ENCODE data around the gene IL21R. TPM values are rescaled to one million over a fixed set of nuclear protein-coding genes. Genes with fewer than 3 reads are reported as not detected.
A peak's percentile ranks its signal among the peaks of the same experiment; 100 is the strongest.

The IL21R gene
- 0.98 TPM for total RNA-seq

GRCh38 chr16:27401768-27402568, at the start of gene IL21R:
Gene IL21R (plus strand): TSS chr16:27402174. CDS start chr16:27430072, 27,898 bp downstream.
- intact Hi-C loops (cut with DNase I), result no loop called here
- H3K9me3 ChIP-seq, result no peaks in the 10 kb centered on the region
- peak in 1 of 2 donors; percentile 93 for DNase-seq (ENCODE audit: extremely low spot score in 2 of 2)
- no peaks in the 10 kb centered on the region for H3K36me3 ChIP-seq
- peaks cover 19% of the 10 kb centered on the region for H3K4me1 ChIP-seq
- peak in 1 of 2 donors; percentile 63 for TF ChIP-seq POLR2AphosphoS5 (IDR thresholded peaks at IDR 0.05; ENCODE audit: insufficient read depth in 1 of 2, low read depth in 1 of 2)
- TF ChIP-seq POLR2A (IDR thresholded peaks at IDR 0.05), result no peak
- no peaks in the 10 kb centered on the region for H3K27me3 ChIP-seq
- H3K27ac ChIP-seq, result no peak within 1 kb of the TSS
- H3K4me3 ChIP-seq, result peak within 1 kb of the TSS in 1 of 2 donors; percentile 15

- Histone ChIP-seq H3K36me3 (peaks cover 0 to 76% of the 10 kb centered on the region in 2 donors), H3K27ac (no peak overlapping the region)
Measured at GRCh38 chr16:27353853-27354252, 48.1 kb upstream of the IL21R start.

GRCh38 chr16:27355610-27356009, 46.4 kb upstream of the IL21R start:
- peak in 1 of 3 experiments; percentile 13 for TF ChIP-seq CTCF (IDR thresholded peaks at IDR 0.05)
- no peak for TF ChIP-seq POLR2A (IDR thresholded peaks at IDR 0.05)
- H3K36me3 ChIP-seq, result peaks cover 0 to 71% of the 10 kb centered on the region in 2 donors
- DNase-seq (ENCODE audit: extremely low spot score in 2 of 2), result no peak
- H3K27me3 ChIP-seq, result no peaks in the 10 kb centered on the region
- no peaks in the 10 kb centered on the region for H3K4me1 ChIP-seq
- intact Hi-C loops (cut with DNase I), result no loop called here
- no peak overlapping the region for H3K27ac ChIP-seq
- H3K4me3 ChIP-seq, result no peak overlapping the region
- H3K9me3 ChIP-seq, result no peaks in the 10 kb centered on the region

More at GRCh38 chr16:27353853-27354252, 48.1 kb upstream of the IL21R start:
- Histone ChIP-seq H3K4me1 (no peaks in the 10 kb centered on the region), H3K27me3 (no peaks in the 10 kb centered on the region), H3K4me3 (no peak overlapping the region), H3K9me3 (no peaks in the 10 kb centered on the region)
- no peak for DNase-seq (ENCODE audit: extremely low spot score in 2 of 2)
- intact Hi-C loops (cut with DNase I), result no loop called here
- TF ChIP-seq POLR2AphosphoS5 (IDR thresholded peaks at IDR 0.05; ENCODE audit: insufficient read depth in 1 of 2, low read depth in 1 of 2) (no peak), CTCF (IDR thresholded peaks at IDR 0.05) (no peak), POLR2A (IDR thresholded peaks at IDR 0.05) (no peak)

DNA sequence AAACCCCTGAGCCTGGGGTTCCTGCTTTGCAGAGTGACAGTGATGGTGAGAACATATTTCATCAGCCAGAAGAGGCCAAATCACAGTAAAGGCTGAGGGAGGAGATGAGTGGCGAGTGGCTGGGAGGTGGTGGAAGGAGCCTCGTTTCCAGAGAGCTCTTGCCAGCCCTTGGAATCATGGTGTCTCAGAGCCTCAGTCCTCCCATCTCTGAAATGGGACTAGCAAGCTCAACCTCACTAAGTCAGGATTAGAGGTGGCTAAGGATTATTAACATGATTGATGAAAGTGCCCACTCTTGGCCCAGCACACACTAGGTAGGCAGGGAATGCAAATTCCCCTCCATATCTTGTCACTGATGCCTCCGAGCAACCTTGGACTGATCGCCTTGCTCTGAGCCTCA, 45.2 kb upstream of the IL21R start:
- Histone ChIP-seq H3K4me1 (no peaks in the 10 kb centered on the region), H3K27ac (no peak overlapping the region), H3K4me3 (no peak overlapping the region), H3K36me3 (peaks cover 0 to 63% of the 10 kb centered on the region in 2 donors), H3K9me3 (no peaks in the 10 kb centered on the region), H3K27me3 (no peaks in the 10 kb centered on the region)
- no peak for DNase-seq (ENCODE audit: extremely low spot score in 2 of 2)
- TF ChIP-seq POLR2A (IDR thresholded peaks at IDR 0.05), result no peak
- TF ChIP-seq POLR2AphosphoS5 (IDR thresholded peaks at IDR 0.05; ENCODE audit: insufficient read depth in 1 of 2, low read depth in 1 of 2), result no peak
- TF ChIP-seq CTCF (IDR thresholded peaks at IDR 0.05), result no peak
- intact Hi-C loops (cut with DNase I), result no loop called here

- no peak for DNase-seq (ENCODE audit: extremely low spot score in 2 of 2)
- peaks cover 0 to 53% of the 10 kb centered on the region in 2 donors for H3K36me3 ChIP-seq
- no peak overlapping the region for H3K4me3 ChIP-seq
- H3K27ac ChIP-seq, result no peak overlapping the region
- H3K9me3 ChIP-seq, result no peaks in the 10 kb centered on the region
- no peak for TF ChIP-seq CTCF (IDR thresholded peaks at IDR 0.05)
- TF ChIP-seq POLR2AphosphoS5 (IDR thresholded peaks at IDR 0.05; ENCODE audit: insufficient read depth in 1 of 2, low read depth in 1 of 2), result no peak
- TF ChIP-seq POLR2A (IDR thresholded peaks at IDR 0.05), result no peak
- H3K4me1 ChIP-seq, result peaks cover 6% of the 10 kb centered on the region
- intact Hi-C loops (cut with DNase I), result no loop called here
- H3K27me3 ChIP-seq, result no peaks in the 10 kb centered on the region
Measured at GRCh38 chr16:27359051-27359450, 42.9 kb upstream of the IL21R start.

Data from vagina (tissue), 2 donors.